ENCODE measurements around the gene PDIA6.

DNA sequence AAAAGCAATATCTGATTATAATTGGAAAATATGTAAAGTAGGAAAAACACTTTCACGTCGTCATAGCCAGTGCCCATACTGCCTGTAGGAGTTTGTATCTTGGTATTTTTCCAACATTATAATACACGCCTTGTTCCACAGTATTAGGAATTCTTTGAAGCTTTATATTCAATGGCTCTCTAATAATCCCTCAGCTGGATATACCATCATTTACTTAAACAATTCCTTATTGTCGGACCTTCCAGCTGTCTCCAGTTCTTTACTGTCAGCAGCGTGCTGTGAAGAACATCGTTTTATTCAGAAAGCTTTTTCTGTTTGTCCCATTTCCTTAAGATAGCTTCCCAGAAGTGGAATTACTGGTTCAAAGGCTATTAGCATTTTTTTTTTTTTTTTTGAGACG, 59.4 kb downstream of the PDIA6 start:
- TF ChIP-seq CTCF (IDR thresholded peaks at IDR 0.05), result no peak
- TF ChIP-seq POLR2A (IDR thresholded peaks at IDR 0.05), result no peak
